HepG2 (cell line): ENCODE results near the gene TMEM229B. TPM values are rescaled to one million over a fixed set of nuclear protein-coding genes. Genes with fewer than 3 reads are reported as not detected.

Experiments
- AGO2 ChIP-seq: fragments of 200-400 bp; formaldehyde crosslinking; optimal IDR thresholded peaks from 2 replicates; pipeline ENCODE3; 2017; ENCODE audit warnings: mild to moderate bottlenecking, low read depth, low read length, moderate library complexity
- ARHGAP35 ChIP-seq: sonication (generic); formaldehyde crosslinking; IDR thresholded peaks from 2 replicates; pipeline ENCODE4 v1.9.0; 2022; ENCODE audit warnings: mild to moderate bottlenecking, inconsistent platforms, moderate library complexity, missing genetic modification reagents, borderline replicate concordance
- ARNTL ChIP-seq: sonication (generic); formaldehyde crosslinking; IDR thresholded peaks from 2 replicates; pipeline ENCODE4 v1.4.0; 2020; ENCODE audit warnings: mild to moderate bottlenecking, missing genetic modification reagents
- ATAD3A ChIP-seq: sonication (generic); formaldehyde crosslinking; IDR thresholded peaks from 2 replicates; pipeline ENCODE4 v1.4.0; 2020; ENCODE audit warnings: missing genetic modification reagents
- HDAC2 ChIP-seq: sonication (generic); formaldehyde crosslinking; IDR thresholded peaks from 2 replicates; pipeline ENCODE4 v1.4.0; 2020; ENCODE audit warnings: missing genetic modification reagents
- IRF2 ChIP-seq: IDR thresholded peaks from 2 replicates; pipeline ENCODE4 v1.6.1; 2018; ENCODE audit warnings: missing genetic modification reagents, missing compliant biosample characterization
- KDM1A ChIP-seq: IDR thresholded peaks from 2 replicates; pipeline ENCODE4 v1.6.1; 2016; ENCODE audit warnings: missing compliant biosample characterization
- MED1 ChIP-seq: sonication (generic); formaldehyde crosslinking; IDR thresholded peaks from 2 replicates; pipeline ENCODE4 v1.4.0; 2020; ENCODE audit warnings: missing genetic modification reagents
- NAIF1 ChIP-seq: sonication (generic); formaldehyde crosslinking; IDR thresholded peaks from 2 replicates; pipeline ENCODE4 v1.5.0; 2020; ENCODE audit warnings: mild to moderate bottlenecking, missing genetic modification reagents, borderline replicate concordance
- NR2F6 ChIP-seq, 2 experiments: IDR thresholded peaks; 2 replicates each; pipeline ENCODE4 v1.6.1; 2016; ENCODE audit warnings: antibody characterized with exemption in 1 of 2, mild to moderate bottlenecking in 1 of 2
- POLR2A ChIP-seq, 2 experiments: IDR thresholded peaks; 2 replicates each; pipeline ENCODE4 v1.6.1; 2011; ENCODE audit warnings: low read depth in 2 of 2, low read length in 2 of 2, mild to moderate bottlenecking in 1 of 2, moderate library complexity in 1 of 2; ENCODE audit not compliant: insufficient read depth in 1 of 2
- REPIN1 ChIP-seq: sonication (generic); formaldehyde crosslinking; IDR thresholded peaks from 2 replicates; pipeline ENCODE4 v1.8.0; 2022; ENCODE audit warnings: missing genetic modification reagents, low read depth, mild to moderate bottlenecking, borderline replicate concordance
- SAP130 ChIP-seq: IDR thresholded peaks from 2 replicates; pipeline ENCODE4 v1.6.1; 2016; ENCODE audit warnings: low read depth
- TBX2 ChIP-seq: sonication (generic); formaldehyde crosslinking; IDR thresholded peaks from 2 replicates; pipeline ENCODE4 v1.5.0; 2020; ENCODE audit warnings: missing genetic modification reagents, mild to moderate bottlenecking, borderline replicate concordance
- TCF7L2 ChIP-seq: IDR thresholded peaks from 2 replicates; pipeline ENCODE4 v1.6.1; 2011; ENCODE audit warnings: mild to moderate bottlenecking, low read depth, low read length, moderate library complexity
- TGIF2 ChIP-seq: IDR thresholded peaks from 2 replicates; pipeline ENCODE4 v1.6.1; 2016; ENCODE audit warnings: control low read depth, missing compliant biosample characterization
- TSC22D2 ChIP-seq: sonication (generic); formaldehyde crosslinking; IDR thresholded peaks from 2 replicates; pipeline ENCODE4 v1.5.1; 2020; ENCODE audit warnings: missing genetic modification reagents, mild to moderate bottlenecking, borderline replicate concordance
- ZC3H13 ChIP-seq: sonication (generic); formaldehyde crosslinking; IDR thresholded peaks from 2 replicates; pipeline ENCODE4 v1.8.1; 2023; ENCODE audit warnings: mild to moderate bottlenecking, missing genetic modification reagents, moderate library complexity
- ZKSCAN1 ChIP-seq: fragments of 150-350 bp; IDR thresholded peaks from 2 replicates; pipeline ENCODE4 v1.6.1; 2014; ENCODE audit warnings: low read length
- ZNF205 ChIP-seq: IDR thresholded peaks from 2 replicates; pipeline ENCODE4 v1.6.1; 2018; ENCODE audit warnings: missing biosample characterization, missing genetic modification reagents
- ZNF275 ChIP-seq: sonication (generic); formaldehyde crosslinking; IDR thresholded peaks from 2 replicates; pipeline ENCODE4 v1.8.0; 2022; ENCODE audit warnings: missing genetic modification reagents, mild to moderate bottlenecking, inconsistent platforms, borderline replicate concordance
- ZNF543 ChIP-seq: sonication (generic); formaldehyde crosslinking; IDR thresholded peaks from 2 replicates; pipeline ENCODE4 v1.4.0; 2020; ENCODE audit warnings: mild to moderate bottlenecking, missing genetic modification reagents
- ZNF891 ChIP-seq: sonication (generic); formaldehyde crosslinking; IDR thresholded peaks from 2 replicates; pipeline ENCODE4 v1.5.0; 2020; ENCODE audit warnings: mild to moderate bottlenecking, missing genetic modification reagents
- polyA plus RNA-seq, 8 experiments: library from polyadenylated mRNA; depleted of rRNA in 3 of 8; stranded (reverse) in 7 of 8; unstranded in 1 of 8; fragments of >200 nt; fragmentation: Illumina TruSeq in 4 of 8; extraction: Trizol in 4 of 8; gene quantifications; 2 replicates each; pipeline versions ENCODE4 v1.2.1 to v1.2.3, GENCODE V29; 2011 to 2016; ENCODE audit warnings: low read depth in 4 of 8, missing spikeins in 1 of 8, mixed read lengths in 1 of 8; ENCODE audit not compliant: insufficient read depth in 1 of 8
- total RNA-seq, 5 experiments: library from RNA; depleted of rRNA; stranded (reverse); fragments of >200 nt; fragmentation: Illumina TruSeq; extraction: Trizol; gene quantifications; 2 replicates each; pipeline ENCODE4 v1.2.3, GENCODE V29; 2016; ENCODE audit warnings: low read depth in 1 of 5
- TF ChIP-seq, protein P1 (sequence below): sonication (generic); formaldehyde crosslinking; IDR thresholded peaks from 2 replicates; pipeline ENCODE4 v1.4.0; 2020; ENCODE audit warnings: missing genetic modification reagents
- TF ChIP-seq, protein P2 (sequence below): sonication (generic); formaldehyde crosslinking; IDR thresholded peaks from 2 replicates; pipeline ENCODE4 v1.5.0; 2020; ENCODE audit warnings: mild to moderate bottlenecking, missing genetic modification reagents, moderate library complexity

The TMEM229B gene
- total and polyA plus RNA-seq, 2 of the 13 experiments (the other 11 are each of a cell fraction or from before 2014, with no cell fraction given), result 0.69 to 1.1 TPM

DNA sequence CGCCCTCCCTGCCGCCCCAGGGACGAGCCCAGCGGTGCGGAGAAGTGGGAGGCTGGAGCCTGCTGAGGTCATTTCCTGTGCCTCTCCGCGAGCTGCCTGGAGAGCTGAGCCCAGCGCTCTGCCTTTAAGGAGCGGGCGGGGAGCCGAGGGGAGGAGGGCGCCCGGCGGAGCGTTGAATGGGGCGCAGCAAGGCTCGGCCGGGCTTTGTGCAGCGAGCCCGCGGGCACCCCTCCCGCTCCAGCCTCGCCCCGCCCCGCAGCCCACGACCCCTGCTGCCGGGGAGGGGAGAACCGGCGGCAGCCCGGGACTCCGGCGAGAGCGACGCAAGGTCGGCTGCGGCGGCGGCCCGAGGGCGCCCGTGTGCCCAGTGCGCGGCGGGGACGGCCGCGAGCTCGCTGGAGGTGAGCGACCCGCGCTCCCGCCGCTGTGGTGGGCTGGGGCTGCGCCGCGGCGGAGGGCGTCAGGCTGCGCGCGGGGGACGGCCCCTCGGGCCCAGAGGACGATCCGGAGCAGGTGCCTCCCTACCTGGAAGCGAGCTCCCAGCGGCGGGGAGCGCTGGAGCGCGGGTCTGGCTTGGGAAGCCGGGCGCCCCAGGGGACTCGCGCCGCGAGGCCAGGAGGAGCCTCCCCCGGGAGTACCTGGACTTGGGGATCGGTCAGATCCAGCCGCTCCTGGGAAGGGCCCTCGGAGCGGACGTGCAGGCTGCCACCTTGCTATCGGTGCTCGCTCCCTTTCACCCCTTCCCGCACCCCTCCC is 44.7 kb upstream of the TMEM229B start, which contains the start of gene PLEKHH1 (continued):
- TF ChIP-seq, protein P1, sequence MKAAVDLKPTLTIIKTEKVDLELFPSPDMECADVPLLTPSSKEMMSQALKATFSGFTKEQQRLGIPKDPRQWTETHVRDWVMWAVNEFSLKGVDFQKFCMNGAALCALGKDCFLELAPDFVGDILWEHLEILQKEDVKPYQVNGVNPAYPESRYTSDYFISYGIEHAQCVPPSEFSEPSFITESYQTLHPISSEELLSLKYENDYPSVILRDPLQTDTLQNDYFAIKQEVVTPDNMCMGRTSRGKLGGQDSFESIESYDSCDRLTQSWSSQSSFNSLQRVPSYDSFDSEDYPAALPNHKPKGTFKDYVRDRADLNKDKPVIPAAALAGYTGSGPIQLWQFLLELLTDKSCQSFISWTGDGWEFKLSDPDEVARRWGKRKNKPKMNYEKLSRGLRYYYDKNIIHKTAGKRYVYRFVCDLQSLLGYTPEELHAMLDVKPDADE (CRISPR knock-in tag), result no peak
- peak; percentile 62 to 82 for TF ChIP-seq POLR2A (IDR thresholded peaks at IDR 0.05; ENCODE audit: insufficient read depth in 1 of 2, low read depth in 2 of 2, low read length in 2 of 2)
- TF ChIP-seq ARHGAP35, result peak; percentile 42; the same call in 1 of the 2 replicates
- no peak for TF ChIP-seq NR2F6 (IDR thresholded peaks at IDR 0.05)
- peak; percentile 28; the same call in 1 of the 2 replicates for TF ChIP-seq NR2F6 (CRISPR knock-in tag; IDR thresholded peaks at IDR 0.05)
- no peak for TF ChIP-seq REPIN1
- no peak for TF ChIP-seq ATAD3A
- TF ChIP-seq ZC3H13 (CRISPR knock-in tag), result no peak
- TF ChIP-seq KDM1A (CRISPR knock-in tag), result no peak
- TF ChIP-seq AGO2, result peak; percentile 47
- 0 out of 2 replicates have a peak, but pooled peaks have one; percentile 21 for TF ChIP-seq ZNF205 (CRISPR knock-in tag)
- no peak for TF ChIP-seq TBX2 (CRISPR knock-in tag)
- TF ChIP-seq ZNF891 (CRISPR knock-in tag), result peak; percentile 40
- no peak for TF ChIP-seq TCF7L2
- TF ChIP-seq TSC22D2 (CRISPR knock-in tag), result no peak
- TF ChIP-seq HDAC2 (CRISPR knock-in tag), result 0 out of 2 replicates have a peak, but pooled peaks have one; percentile 16
- 0 out of 2 replicates have a peak, but pooled peaks have one; percentile 14 for TF ChIP-seq TGIF2 (CRISPR knock-in tag)
- TF ChIP-seq IRF2 (CRISPR knock-in tag), result peak; percentile 34; the same call in 1 of the 2 replicates
- TF ChIP-seq ARNTL (CRISPR knock-in tag), result no peak
- no peak; the same call in 1 of the 2 replicates for TF ChIP-seq ZNF543 (CRISPR knock-in tag)
- 0 out of 2 replicates have a peak, but pooled peaks have one; percentile 18 for TF ChIP-seq ZNF275 (CRISPR knock-in tag)
- TF ChIP-seq, protein P2, sequence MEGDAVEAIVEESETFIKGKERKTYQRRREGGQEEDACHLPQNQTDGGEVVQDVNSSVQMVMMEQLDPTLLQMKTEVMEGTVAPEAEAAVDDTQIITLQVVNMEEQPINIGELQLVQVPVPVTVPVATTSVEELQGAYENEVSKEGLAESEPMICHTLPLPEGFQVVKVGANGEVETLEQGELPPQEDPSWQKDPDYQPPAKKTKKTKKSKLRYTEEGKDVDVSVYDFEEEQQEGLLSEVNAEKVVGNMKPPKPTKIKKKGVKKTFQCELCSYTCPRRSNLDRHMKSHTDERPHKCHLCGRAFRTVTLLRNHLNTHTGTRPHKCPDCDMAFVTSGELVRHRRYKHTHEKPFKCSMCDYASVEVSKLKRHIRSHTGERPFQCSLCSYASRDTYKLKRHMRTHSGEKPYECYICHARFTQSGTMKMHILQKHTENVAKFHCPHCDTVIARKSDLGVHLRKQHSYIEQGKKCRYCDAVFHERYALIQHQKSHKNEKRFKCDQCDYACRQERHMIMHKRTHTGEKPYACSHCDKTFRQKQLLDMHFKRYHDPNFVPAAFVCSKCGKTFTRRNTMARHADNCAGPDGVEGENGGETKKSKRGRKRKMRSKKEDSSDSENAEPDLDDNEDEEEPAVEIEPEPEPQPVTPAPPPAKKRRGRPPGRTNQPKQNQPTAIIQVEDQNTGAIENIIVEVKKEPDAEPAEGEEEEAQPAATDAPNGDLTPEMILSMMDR, result peak; percentile 15; the same call in 1 of the 2 replicates
- no peak for TF ChIP-seq ZKSCAN1
- 0 out of 2 replicates have a peak, but pooled peaks have one; percentile 21 for TF ChIP-seq MED1 (CRISPR knock-in tag)
- TF ChIP-seq SAP130 (CRISPR knock-in tag), result peak; percentile 50
- TF ChIP-seq NAIF1 (CRISPR knock-in tag), result no peak
